Stimulated activated CD4-positive, alpha-beta T cell treated with anti-CD3 and anti-CD28 coated beads, Interleukin-4, amount 100 ng/mL, for 24 hours (primary cell): ENCODE measurements around the gene GIMD1.
"Not testable (repeated sequence)": the region's sequence is repeated elsewhere in the genome, so short reads cannot be mapped to it uniquely, and the experiment has no call there.

Source experiments
- DNase-seq: peaks from one replicate; pipeline ENCODE4 v3.0.0-alpha.2; 2020

GIMD1 gene

GRCh38 chr4:106368678-106369077 is at the start of gene GIMD1:
TSS of gene GIMD1 (minus strand) at chr4:106368778. CDS start at chr4:106367435, 1,343 bp downstream.
- no peak for DNase-seq

GRCh38 chr4:106414366-106414765 is 45.8 kb upstream of the GIMD1 start:
- no peak for DNase-seq

GRCh38 chr4:106409901-106410889 is 41.6 kb upstream of the GIMD1 start:
- DNase-seq, result no peak

- not testable (repeated sequence) for DNase-seq
Measured at GRCh38 chr4:106408004-106408403, 39.4 kb upstream of the GIMD1 start.

GRCh38 chr4:106401157-106401556 is 32.6 kb upstream of the GIMD1 start:
- DNase-seq, result no peak

- DNase-seq, result not testable (repeated sequence)
Measured at GRCh38 chr4:106398898-106399297, 30.3 kb upstream of the GIMD1 start.

- DNase-seq, result no peak
Measured at GRCh38 chr4:106395582-106395981, 27.0 kb upstream of the GIMD1 start.

GRCh38 chr4:106385853-106386393 is 17.3 kb upstream of the GIMD1 start:
- no peak for DNase-seq

GRCh38 chr4:106384878-106385277 is 16.3 kb upstream of the GIMD1 start:
- no peak for DNase-seq

- no peak for DNase-seq
Measured at GRCh38 chr4:106380179-106380578, 11.6 kb upstream of the GIMD1 start.

- DNase-seq, result no peak
Measured at GRCh38 chr4:106373026-106373425, 4.4 kb upstream of the GIMD1 start.

- no peak for DNase-seq
Measured at GRCh38 chr4:106371161-106371560, 2.6 kb upstream of the GIMD1 start.

GRCh38 chr4:106370214-106370613 is 1.6 kb upstream of the GIMD1 start:
- no peak for DNase-seq

GRCh38 chr4:106369456-106370060 is 980 bp upstream of the GIMD1 start:
- DNase-seq, result no peak

- DNase-seq, result no peak
Measured at GRCh38 chr4:106367072-106367471, 1.5 kb downstream of the GIMD1 start.

- DNase-seq, result no peak
Measured at GRCh38 chr4:106366026-106366425, 2.6 kb downstream of the GIMD1 start.

- DNase-seq, result no peak
Measured at GRCh38 chr4:106365613-106366012, 3.0 kb downstream of the GIMD1 start.

GRCh38 chr4:106364282-106364681 is 4.3 kb downstream of the GIMD1 start:
- DNase-seq, result no peak

GRCh38 chr4:106362086-106362825 is 6.3 kb downstream of the GIMD1 start:
- DNase-seq, result no peak

- DNase-seq, result no peak
Measured at GRCh38 chr4:106358899-106359298, 9.7 kb downstream of the GIMD1 start.

- DNase-seq, result no peak
Measured at GRCh38 chr4:106355193-106355592, 13.4 kb downstream of the GIMD1 start.

GRCh38 chr4:106353786-106354185 is 14.8 kb downstream of the GIMD1 start:
- DNase-seq, result no peak

- no peak for DNase-seq
Measured at GRCh38 chr4:106351016-106351415, 17.6 kb downstream of the GIMD1 start.
